GM12891 (cell line): Measurements from ENCODE around the gene ME3.
"Not testable (repeated sequence)": the region's sequence is repeated elsewhere in the genome, so short reads cannot be mapped to it uniquely, and the experiment has no call there.

ENCODE experiments used
- POLR2A ChIP-seq: IDR thresholded peaks from 2 replicates; pipeline ENCODE4 v1.6.1; 2011; ENCODE audit warnings: low read depth, low read length, control low read depth
- POLR2AphosphoS5 ChIP-seq: IDR thresholded peaks from 2 replicates; pipeline ENCODE4 v1.6.1; 2011; ENCODE audit warnings: low read depth, low read length, control low read depth

DNA sequence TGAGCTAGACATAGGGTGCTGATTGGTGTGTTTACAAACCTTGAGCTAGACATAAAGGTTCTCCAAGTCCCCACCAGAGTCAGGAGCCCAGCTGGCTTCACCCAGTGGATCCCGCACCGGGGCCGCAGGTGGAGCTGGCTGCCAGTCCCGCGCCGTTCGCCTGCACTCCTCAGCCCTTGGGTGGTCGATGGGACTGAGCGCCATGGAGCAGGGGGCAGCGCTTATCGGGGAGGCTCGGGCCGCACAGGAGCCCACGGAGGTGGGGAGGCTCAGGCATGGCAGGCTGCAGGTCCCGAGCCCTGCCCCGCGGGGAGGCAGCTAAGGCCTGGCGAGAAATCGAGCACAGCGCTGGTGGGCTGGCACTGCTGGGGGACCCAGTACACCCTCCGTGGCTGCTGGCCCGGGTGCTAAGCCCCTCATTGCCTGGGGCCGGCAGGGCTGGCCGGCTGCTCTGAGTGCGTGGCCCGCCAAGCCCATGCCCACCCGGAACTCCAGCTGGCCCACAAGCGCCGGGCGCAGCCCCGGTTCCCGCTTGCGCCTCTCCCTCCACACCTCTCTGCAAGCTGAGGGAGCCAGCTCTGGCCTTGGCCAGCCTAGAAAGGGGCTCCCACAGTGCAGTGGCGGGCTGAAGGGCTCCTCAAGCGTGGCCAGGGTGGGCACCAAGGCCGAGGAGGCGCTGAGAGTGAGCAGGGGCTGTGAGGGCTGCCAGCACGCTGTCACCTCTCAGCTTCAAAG, 238.9 kb downstream of the ME3 start:
- TF ChIP-seq POLR2A, POLR2AphosphoS5: not testable (repeated sequence)
